HG03565 (cell line): Measurements from ENCODE around the gene PSMF1.
A peak's percentile ranks its signal among the peaks of the same experiment; 100 is the strongest.
"Not testable (repeated sequence)": the region's sequence is repeated elsewhere in the genome, so short reads cannot be mapped to it uniquely, and the experiment has no call there.

Experiments
- ATAC-seq: cut with Tn5 transposase; IDR thresholded peaks from one replicate; pipeline ENCODE4 v1.9.1; 2021; ENCODE audit warnings: mild to moderate bottlenecking, moderate library complexity; ENCODE audit not compliant: unreplicated experiment

The PSMF1 gene

GRCh38 chr20:1212023-1212422, 93.6 kb downstream of the PSMF1 start:
- no peak for ATAC-seq

DNA sequence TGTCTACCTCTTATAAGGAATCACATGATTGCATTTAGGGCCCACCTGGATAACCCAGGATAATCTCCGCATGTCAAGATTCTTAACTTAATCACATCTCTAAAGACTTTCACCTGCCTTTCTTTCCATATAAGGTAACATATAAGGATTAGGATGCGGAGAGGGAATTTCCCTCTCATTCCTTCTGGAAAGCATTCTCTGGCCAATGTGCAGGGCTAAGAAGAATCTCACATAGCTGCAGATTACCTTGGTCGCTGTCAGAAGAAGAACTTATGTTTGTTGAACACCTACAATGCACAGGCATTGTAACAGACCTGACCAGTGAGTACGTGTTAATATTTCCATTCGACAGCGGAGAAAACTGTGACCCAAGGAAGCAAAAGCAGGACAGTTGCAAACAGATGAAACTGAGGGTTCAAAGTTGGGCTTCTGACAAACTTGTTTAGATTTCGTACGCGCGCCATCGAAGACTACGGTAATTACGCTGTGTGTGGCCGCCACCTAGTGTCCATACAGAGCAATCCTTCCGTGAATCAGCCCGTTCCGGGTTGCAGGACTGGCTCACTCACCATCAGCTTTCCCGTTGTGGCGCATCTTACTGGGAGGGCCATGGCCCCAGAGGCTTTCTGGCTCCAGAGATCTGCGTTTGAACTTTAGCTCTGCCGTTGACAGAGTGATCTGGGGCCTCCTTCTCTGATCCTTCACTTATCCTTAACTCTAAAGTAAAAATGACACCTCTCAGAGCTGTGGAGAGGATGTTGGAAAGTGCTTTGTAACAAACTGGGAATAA, 94.4 kb downstream of the PSMF1 start:
- ATAC-seq: peak; percentile 57

GRCh38 chr20:1214838-1215261, 96.4 kb downstream of the PSMF1 start:
- ATAC-seq: no peak

- no peak for ATAC-seq
These were observed 97.2 kb downstream of the PSMF1 start for GRCh38 chr20:1215386-1216170.

DNA sequence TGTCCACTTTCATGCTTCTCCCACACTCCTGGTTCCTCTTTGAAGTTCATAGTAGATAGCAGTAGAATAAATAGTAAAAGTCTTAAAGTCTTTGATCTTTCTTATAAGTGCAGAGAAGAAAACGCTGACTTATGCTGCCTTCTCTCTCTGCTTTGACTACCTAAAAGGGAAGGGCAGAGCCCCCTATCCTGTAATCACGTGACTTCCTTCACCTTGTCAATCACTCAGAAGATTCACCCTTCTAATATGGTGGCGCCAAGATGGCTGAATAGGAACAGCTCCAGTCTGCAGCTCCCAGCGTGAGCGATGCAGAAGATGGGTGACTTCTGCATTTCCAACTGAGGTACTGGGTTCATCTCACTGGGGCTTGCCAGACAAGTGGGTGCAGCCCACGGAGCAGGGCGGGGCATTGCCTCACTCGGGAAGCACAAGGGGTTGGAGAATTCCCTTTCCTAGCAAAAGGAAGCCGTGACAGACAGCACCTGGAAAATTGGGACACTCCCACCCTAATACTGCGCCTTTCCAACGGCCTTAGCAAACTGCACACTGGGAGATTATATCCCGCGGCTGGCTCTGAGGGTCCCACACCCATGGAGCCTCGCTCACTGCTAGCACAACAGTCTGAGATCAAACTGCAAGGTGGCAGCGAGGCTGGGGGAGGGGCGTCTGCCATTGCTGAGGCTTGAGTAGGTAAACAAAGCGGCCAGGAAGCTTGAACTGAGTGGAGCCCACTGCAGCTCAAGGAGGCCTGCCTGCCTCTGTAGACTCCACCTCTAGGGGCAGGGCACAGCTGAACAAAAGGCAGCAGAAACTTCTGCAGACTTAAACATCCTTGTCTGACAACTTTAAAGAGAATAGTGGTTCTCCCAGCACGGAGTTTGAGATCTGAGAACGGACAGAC, 98.4 kb downstream of the PSMF1 start:
- ATAC-seq: not testable (repeated sequence)
